Neural cell (in vitro differentiated cells): Measurements from ENCODE around the gene SNHG17. TPM values are rescaled to one million over a fixed set of nuclear protein-coding genes. Genes with fewer than 3 reads are reported as not detected.

Source experiments
- H2AFZ ChIP-seq: fragments of 200-600, 300-800 bp; sonication (generic), shearing (Covaris generic); 2 replicates; pipeline ENCODE4 v1.6.0; 2014; ENCODE audit warnings: low read depth, mild to moderate bottlenecking, antibody characterized with exemption, low read length, moderate library complexity
- H3F3A ChIP-seq: fragments of 200-600 bp; shearing (Covaris generic); 2 replicates; pipeline ENCODE4 v1.6.1; 2016; ENCODE audit warnings: mild to moderate bottlenecking, moderate library complexity, mixed read lengths, antibody characterized with exemption, low read length; ENCODE audit not compliant: insufficient read depth, poor library complexity, severe bottlenecking
- H3K27ac ChIP-seq: fragments of 200-600, 300-800 bp; sonication (generic), shearing (Covaris generic); 2 replicates; pipeline ENCODE4 v1.5.1; 2014; ENCODE audit warnings: mild to moderate bottlenecking, low read length, moderate library complexity
- H3K27me3 ChIP-seq: fragments of 300-800, 200-600 bp; sonication (generic), shearing (Covaris generic); 2 replicates; pipeline ENCODE4 v1.6.0; 2014; ENCODE audit warnings: mild to moderate bottlenecking, low read depth, low read length, moderate library complexity; ENCODE audit not compliant: insufficient read depth
- H3K36me3 ChIP-seq: fragments of 300-800, 200-600 bp; sonication (generic), shearing (Covaris generic); 2 replicates; pipeline ENCODE4 v1.5.1; 2014; ENCODE audit warnings: mild to moderate bottlenecking, antibody characterized with exemption, low read length, moderate library complexity; ENCODE audit not compliant: insufficient read depth
- H3K4me2 ChIP-seq: fragments of 300-800, 200-600 bp; sonication (generic), shearing (Covaris generic); 2 replicates; pipeline ENCODE4 v1.6.0; 2014; ENCODE audit warnings: mild to moderate bottlenecking, low read length
- H3K4me3 ChIP-seq: fragments of 300-800, 200-600 bp; sonication (generic), shearing (Covaris generic); 2 replicates; pipeline ENCODE4 v1.5.1; 2014; ENCODE audit warnings: mild to moderate bottlenecking, low read length, moderate library complexity
- H3K79me2 ChIP-seq: fragments of 200-600 bp; shearing (Covaris generic); replicated peaks from 2 replicates; pipeline ENCODE4 v1.6.0; 2014; ENCODE audit warnings: mild to moderate bottlenecking, low read length, moderate library complexity; ENCODE audit not compliant: insufficient read depth
- H3K9ac ChIP-seq: fragments of 300-800, 200-600 bp; sonication (generic), shearing (Covaris generic); 2 replicates; pipeline ENCODE4 v1.6.1; 2016; ENCODE audit warnings: mild to moderate bottlenecking, low read length, mixed read lengths
- H3K9me2 ChIP-seq: fragments of 200-600 bp; shearing (Covaris generic); 2 replicates; pipeline ENCODE4 v1.6.1; 2016; ENCODE audit warnings: mild to moderate bottlenecking, low read length, mixed read lengths; ENCODE audit not compliant: insufficient read depth
- H3K9me3 ChIP-seq: fragments of 200-600, 300-800 bp; sonication (generic), shearing (Covaris generic); 2 replicates; pipeline ENCODE4 v1.6.1; 2016; ENCODE audit warnings: mild to moderate bottlenecking, mixed run types, low read length, moderate library complexity, mixed read lengths
- H4K20me1 ChIP-seq: fragments of 200-600 bp; shearing (Covaris generic); 2 replicates; pipeline ENCODE4 v1.6.1; 2016; ENCODE audit warnings: mild to moderate bottlenecking, mixed run types; ENCODE audit not compliant: insufficient read depth
- EP300 ChIP-seq: fragments of 450-650 bp; conservative IDR thresholded peaks from 2 replicates; pipeline ENCODE4 v1.6.1; 2014; ENCODE audit warnings: antibody characterized with exemption, mild to moderate bottlenecking, moderate library complexity; ENCODE audit not compliant: poor library complexity, severe bottlenecking
- EZH2 ChIP-seq: fragments of 200-600, 300-800 bp; shearing (Covaris generic), sonication (generic); IDR thresholded peaks from 2 replicates; pipeline ENCODE4 v1.6.1; 2014; ENCODE audit warnings: antibody characterized with exemption, low read length, borderline replicate concordance, mild to moderate bottlenecking; ENCODE audit not compliant: insufficient read depth, poor library complexity, severe bottlenecking
- MXI1 ChIP-seq: fragments of 450-650 bp; conservative IDR thresholded peaks from 2 replicates; pipeline ENCODE4 v1.6.1; 2014; ENCODE audit warnings: antibody characterized with exemption, mild to moderate bottlenecking; ENCODE audit not compliant: poor library complexity, severe bottlenecking
- POLR2AphosphoS5 ChIP-seq: IDR thresholded peaks from 2 replicates; pipeline ENCODE4 v1.6.1; 2012
- RAD21 ChIP-seq: fragments of 450-650 bp; conservative IDR thresholded peaks from 2 replicates; pipeline ENCODE4 v1.6.1; 2014; ENCODE audit warnings: antibody characterized with exemption, mild to moderate bottlenecking, moderate library complexity
- SMC3 ChIP-seq: fragments of 450-650 bp; conservative IDR thresholded peaks from 2 replicates; pipeline ENCODE4 v1.6.1; 2014; ENCODE audit warnings: antibody characterized with exemption, mild to moderate bottlenecking, moderate library complexity; ENCODE audit not compliant: poor library complexity
- TAF1 ChIP-seq: IDR thresholded peaks from 2 replicates; pipeline ENCODE4 v1.6.1; 2012; ENCODE audit warnings: low read depth
- polyA minus RNA-seq: library from RNA; depleted of rRNA, polyadenylated mRNA; stranded (reverse); fragments of >200 nt; gene quantifications from 2 replicates; pipeline ENCODE4 v1.2.3, GENCODE V29; 2014
- polyA plus RNA-seq: library from polyadenylated mRNA; depleted of rRNA; stranded (reverse); fragments of >200 nt; gene quantifications from 2 replicates; pipeline ENCODE4 v1.2.3, GENCODE V29; 2014
- TF ChIP-seq, protein P1 (sequence below): IDR thresholded peaks from 2 replicates; pipeline ENCODE4 v1.6.1; 2012; ENCODE audit warnings: borderline replicate concordance
- TF ChIP-seq, protein P2 (sequence below): fragments of 450-650 bp; IDR thresholded peaks from 2 replicates; pipeline ENCODE4 v1.5.1; 2014; ENCODE audit warnings: antibody characterized with exemption, mild to moderate bottlenecking, moderate library complexity; ENCODE audit not compliant: poor library complexity, severe bottlenecking

Gene SNHG17
- polyA plus RNA-seq, result 20.4 and 23.1 TPM in 2 replicates
- polyA minus RNA-seq, result 7.3 and 10.5 TPM in 2 replicates

DNA sequence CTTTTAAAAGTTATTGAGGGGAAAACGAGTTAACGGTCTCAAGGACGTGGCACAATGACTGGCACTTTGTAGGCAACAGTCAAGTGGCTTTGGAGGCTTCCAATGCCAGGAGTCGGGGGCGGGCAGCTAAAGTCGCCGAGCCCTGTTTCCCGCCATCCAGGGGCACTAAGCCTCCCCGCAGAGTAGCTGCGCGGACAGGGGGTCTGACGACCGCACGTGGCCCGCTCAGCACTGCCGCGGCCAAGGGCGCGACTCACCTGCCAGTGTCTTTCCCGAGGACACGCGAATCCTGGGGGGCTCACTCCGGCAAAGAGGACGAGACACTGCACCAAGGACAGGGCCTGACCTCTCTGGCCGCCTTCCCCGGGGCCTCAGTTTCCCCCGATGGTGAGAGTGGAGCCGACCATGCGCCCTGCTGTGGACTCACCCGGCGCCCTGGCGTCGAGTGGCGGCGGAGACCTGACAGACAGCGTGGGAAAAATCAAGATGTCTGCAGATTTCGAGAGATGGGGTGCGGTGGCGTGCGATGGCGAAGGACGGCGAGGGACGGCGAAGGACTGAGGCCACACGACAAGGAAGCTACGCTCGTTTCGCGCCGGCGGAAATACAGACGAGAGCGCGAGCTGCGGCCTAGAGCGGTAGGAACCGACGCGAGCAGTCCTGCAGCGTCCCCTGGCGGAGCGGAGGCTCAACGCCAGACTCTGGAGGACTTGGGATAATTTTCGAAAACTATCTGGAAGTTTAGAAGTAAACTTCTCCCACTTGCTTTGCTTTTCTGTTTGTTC is at the start of gene SNHG17:
TSS of gene SNHG17 (minus strand) at position 559 of the 785 bp plus-strand sequence.
- peak within 1 kb of the TSS; percentile 79 for H3K9ac ChIP-seq
- H4K20me1 ChIP-seq, result no peaks in the 10 kb centered on the region
- TF ChIP-seq, protein P1, sequence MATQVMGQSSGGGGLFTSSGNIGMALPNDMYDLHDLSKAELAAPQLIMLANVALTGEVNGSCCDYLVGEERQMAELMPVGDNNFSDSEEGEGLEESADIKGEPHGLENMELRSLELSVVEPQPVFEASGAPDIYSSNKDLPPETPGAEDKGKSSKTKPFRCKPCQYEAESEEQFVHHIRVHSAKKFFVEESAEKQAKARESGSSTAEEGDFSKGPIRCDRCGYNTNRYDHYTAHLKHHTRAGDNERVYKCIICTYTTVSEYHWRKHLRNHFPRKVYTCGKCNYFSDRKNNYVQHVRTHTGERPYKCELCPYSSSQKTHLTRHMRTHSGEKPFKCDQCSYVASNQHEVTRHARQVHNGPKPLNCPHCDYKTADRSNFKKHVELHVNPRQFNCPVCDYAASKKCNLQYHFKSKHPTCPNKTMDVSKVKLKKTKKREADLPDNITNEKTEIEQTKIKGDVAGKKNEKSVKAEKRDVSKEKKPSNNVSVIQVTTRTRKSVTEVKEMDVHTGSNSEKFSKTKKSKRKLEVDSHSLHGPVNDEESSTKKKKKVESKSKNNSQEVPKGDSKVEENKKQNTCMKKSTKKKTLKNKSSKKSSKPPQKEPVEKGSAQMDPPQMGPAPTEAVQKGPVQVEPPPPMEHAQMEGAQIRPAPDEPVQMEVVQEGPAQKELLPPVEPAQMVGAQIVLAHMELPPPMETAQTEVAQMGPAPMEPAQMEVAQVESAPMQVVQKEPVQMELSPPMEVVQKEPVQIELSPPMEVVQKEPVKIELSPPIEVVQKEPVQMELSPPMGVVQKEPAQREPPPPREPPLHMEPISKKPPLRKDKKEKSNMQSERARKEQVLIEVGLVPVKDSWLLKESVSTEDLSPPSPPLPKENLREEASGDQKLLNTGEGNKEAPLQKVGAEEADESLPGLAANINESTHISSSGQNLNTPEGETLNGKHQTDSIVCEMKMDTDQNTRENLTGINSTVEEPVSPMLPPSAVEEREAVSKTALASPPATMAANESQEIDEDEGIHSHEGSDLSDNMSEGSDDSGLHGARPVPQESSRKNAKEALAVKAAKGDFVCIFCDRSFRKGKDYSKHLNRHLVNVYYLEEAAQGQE, result peak; percentile 91
- TF ChIP-seq TAF1 (peak; percentile 79), EP300 (peak; percentile 54), RAD21 (peak; percentile 57), SMC3 (peak; percentile 73), POLR2AphosphoS5 (peak; percentile 94), MXI1 (peak; percentile 99), EZH2 (no peak)
- TF ChIP-seq, protein P2, sequence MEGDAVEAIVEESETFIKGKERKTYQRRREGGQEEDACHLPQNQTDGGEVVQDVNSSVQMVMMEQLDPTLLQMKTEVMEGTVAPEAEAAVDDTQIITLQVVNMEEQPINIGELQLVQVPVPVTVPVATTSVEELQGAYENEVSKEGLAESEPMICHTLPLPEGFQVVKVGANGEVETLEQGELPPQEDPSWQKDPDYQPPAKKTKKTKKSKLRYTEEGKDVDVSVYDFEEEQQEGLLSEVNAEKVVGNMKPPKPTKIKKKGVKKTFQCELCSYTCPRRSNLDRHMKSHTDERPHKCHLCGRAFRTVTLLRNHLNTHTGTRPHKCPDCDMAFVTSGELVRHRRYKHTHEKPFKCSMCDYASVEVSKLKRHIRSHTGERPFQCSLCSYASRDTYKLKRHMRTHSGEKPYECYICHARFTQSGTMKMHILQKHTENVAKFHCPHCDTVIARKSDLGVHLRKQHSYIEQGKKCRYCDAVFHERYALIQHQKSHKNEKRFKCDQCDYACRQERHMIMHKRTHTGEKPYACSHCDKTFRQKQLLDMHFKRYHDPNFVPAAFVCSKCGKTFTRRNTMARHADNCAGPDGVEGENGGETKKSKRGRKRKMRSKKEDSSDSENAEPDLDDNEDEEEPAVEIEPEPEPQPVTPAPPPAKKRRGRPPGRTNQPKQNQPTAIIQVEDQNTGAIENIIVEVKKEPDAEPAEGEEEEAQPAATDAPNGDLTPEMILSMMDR, result peak; percentile 99
- H3K9me3 ChIP-seq, result peaks cover 5% of the 10 kb centered on the region
- H3K4me2 ChIP-seq, result peak within 1 kb of the TSS; percentile 94
- peaks cover 11% of the 10 kb centered on the region for H3K36me3 ChIP-seq
- no peaks in the 10 kb centered on the region for H3K9me2 ChIP-seq
- H3K27ac ChIP-seq, result peak within 1 kb of the TSS; percentile 64
- H3K79me2 ChIP-seq, result peaks cover 23% of the 10 kb centered on the region
- no peaks in the 10 kb centered on the region for H3K27me3 ChIP-seq
- H3F3A ChIP-seq, result no peaks in the 10 kb centered on the region
- peak within 1 kb of the TSS; percentile 96 for H3K4me3 ChIP-seq
- peak within 1 kb of the TSS; percentile 85 for H2AFZ ChIP-seq

DNA sequence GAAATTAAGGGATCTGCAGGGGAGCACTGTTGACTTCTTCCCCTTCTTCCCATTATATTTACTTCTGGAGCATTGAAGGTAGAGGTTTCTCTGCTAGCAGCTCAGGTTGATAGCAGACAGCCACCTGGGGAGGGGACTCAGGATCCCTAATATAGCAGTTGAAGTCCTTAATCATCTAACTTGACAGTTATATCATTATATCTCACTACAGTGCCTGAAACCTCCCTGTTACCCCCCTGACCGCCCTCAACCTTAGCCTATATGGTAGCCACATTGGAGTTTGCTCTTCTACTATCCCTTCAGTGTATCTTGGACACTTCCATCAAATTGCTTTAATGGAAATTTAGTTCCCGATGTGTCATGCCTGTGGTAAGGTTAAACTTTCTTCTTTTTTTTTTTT is 44.5 kb upstream of the SNHG17 start:
- no peak overlapping the region for H3K4me2 ChIP-seq
- no peaks in the 10 kb centered on the region for H3F3A ChIP-seq
- peaks cover 47% of the 10 kb centered on the region for H3K79me2 ChIP-seq
- TF ChIP-seq, protein P2, result no peak
- TF ChIP-seq EP300 (no peak), EZH2 (no peak), MXI1 (no peak), TAF1 (no peak), SMC3 (no peak), POLR2AphosphoS5 (no peak), RAD21 (no peak)
- TF ChIP-seq, protein P1, result no peak
- H3K9me2 ChIP-seq, result no peaks in the 10 kb centered on the region
- no peak overlapping the region for H3K4me3 ChIP-seq
- no peaks in the 10 kb centered on the region for H4K20me1 ChIP-seq
- H3K36me3 ChIP-seq, result no peaks in the 10 kb centered on the region
- H3K9me3 ChIP-seq, result no peaks in the 10 kb centered on the region
- H3K27ac ChIP-seq, result no peak overlapping the region
- no peak overlapping the region for H3K9ac ChIP-seq
- H3K27me3 ChIP-seq, result no peaks in the 10 kb centered on the region
- H2AFZ ChIP-seq, result no peak overlapping the region
